ENCODE results near the gene GBX1.

- TF ChIP-seq, protein P1, sequence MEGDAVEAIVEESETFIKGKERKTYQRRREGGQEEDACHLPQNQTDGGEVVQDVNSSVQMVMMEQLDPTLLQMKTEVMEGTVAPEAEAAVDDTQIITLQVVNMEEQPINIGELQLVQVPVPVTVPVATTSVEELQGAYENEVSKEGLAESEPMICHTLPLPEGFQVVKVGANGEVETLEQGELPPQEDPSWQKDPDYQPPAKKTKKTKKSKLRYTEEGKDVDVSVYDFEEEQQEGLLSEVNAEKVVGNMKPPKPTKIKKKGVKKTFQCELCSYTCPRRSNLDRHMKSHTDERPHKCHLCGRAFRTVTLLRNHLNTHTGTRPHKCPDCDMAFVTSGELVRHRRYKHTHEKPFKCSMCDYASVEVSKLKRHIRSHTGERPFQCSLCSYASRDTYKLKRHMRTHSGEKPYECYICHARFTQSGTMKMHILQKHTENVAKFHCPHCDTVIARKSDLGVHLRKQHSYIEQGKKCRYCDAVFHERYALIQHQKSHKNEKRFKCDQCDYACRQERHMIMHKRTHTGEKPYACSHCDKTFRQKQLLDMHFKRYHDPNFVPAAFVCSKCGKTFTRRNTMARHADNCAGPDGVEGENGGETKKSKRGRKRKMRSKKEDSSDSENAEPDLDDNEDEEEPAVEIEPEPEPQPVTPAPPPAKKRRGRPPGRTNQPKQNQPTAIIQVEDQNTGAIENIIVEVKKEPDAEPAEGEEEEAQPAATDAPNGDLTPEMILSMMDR (conservative IDR thresholded peaks at IDR 0.05; ENCODE audit: low read length): no peak
- no peak for TF ChIP-seq EZH2phosphoT487 (IDR thresholded peaks at IDR 0.05; ENCODE audit: borderline replicate concordance)
Observed at GRCh38 chr7:151213826-151214225, 46.3 kb upstream of the GBX1 start.

Data from Loucy (cell line).